GM12891 (cell line): Measurements from ENCODE around the gene KRT8.

ENCODE experiments used
- POLR2A ChIP-seq: IDR thresholded peaks from 2 replicates; pipeline ENCODE4 v1.6.1; 2011; ENCODE audit warnings: low read depth, low read length, control low read depth
- POLR2AphosphoS5 ChIP-seq: IDR thresholded peaks from 2 replicates; pipeline ENCODE4 v1.6.1; 2011; ENCODE audit warnings: low read depth, low read length, control low read depth
- TAF1 ChIP-seq: IDR thresholded peaks from 2 replicates; pipeline ENCODE4 v1.6.1; 2011; ENCODE audit warnings: low read depth, low read length, control low read depth

DNA sequence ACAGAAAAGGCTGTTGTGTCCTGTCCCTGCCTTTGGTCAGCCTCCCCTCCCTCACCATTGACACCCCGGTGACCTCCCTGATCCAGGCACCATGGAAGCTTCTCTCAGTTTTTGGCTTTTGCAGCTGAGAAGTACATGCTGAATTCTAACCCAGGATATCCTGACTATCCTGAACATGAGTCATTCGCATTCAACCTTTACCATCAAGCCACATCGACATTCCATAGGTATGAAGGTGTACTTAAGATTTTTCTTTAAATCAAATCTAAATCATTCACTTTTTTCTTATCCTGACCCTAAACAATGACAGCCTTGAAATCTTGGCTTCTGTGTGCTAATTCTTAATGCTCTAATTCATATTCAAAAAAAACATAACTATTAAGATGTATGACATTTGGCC lies 47.4 kb downstream of the KRT8 start:
- TF ChIP-seq TAF1 (no peak), POLR2A (no peak), POLR2AphosphoS5 (no peak)
